GM18951 (cell line): ENCODE results near the gene NEUROD4.

Source experiments
- POLR2A ChIP-seq: IDR thresholded peaks from 4 replicates; pipeline ENCODE4 v1.6.1; 2011; ENCODE audit warnings: mild to moderate bottlenecking; ENCODE audit not compliant: insufficient read length, insufficient read depth; ENCODE audit errors: extremely low read depth
- in situ Hi-C: fragments of 300-500 bp; cut with MboI; formaldehyde crosslinking; loops from one replicate; pipeline ENCODE4 v1.12.0; 2022; ENCODE audit warnings: low sequenced_read_pairs, mixed read lengths, inconsistent platforms; ENCODE audit not compliant: unreplicated experiment

Gene NEUROD4

DNA sequence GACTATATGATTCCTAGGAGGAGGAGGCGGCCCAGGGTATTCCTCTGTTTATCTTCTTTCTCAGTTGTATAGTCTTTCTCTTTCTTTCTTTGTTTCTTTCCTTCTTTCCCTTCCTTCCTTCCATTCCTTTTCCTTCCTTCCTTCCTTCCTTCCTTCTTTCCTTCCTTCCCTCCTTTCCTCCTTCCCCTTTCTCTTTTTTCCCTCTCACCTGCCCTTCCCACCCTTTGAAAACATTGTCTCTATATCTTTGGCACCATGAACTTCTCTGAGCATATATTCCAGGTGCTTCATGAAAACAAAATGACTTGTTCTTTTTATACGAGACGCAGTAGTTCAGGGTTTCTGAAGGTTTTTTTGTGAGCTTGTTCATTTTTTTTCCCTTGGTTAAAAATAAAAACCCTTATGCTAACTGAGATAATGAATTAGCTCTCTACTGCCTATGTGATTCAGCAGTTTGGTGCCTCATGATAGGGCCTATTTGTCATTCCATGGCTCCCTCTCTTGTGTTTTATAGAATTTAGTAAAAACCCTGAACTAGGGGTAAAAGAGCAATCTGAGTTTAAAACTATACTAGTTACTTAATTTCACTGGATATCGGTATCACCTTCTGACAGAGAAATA is 32.1 kb upstream of the NEUROD4 start:
- in situ Hi-C loops = no loop called here
- TF ChIP-seq POLR2A = no peak

- in situ Hi-C loops = no loop called here
- no peak for TF ChIP-seq POLR2A
Measured at GRCh38 chr12:54988402-54989054, 31.2 kb upstream of the NEUROD4 start.

GRCh38 chr12:54989829-54990228 is 29.9 kb upstream of the NEUROD4 start:
- no peak for TF ChIP-seq POLR2A
- in situ Hi-C loops = loop anchor here (5.0 kb wide), 1 partner anchor 82 kb away; no protein-coding TSS in a partner anchor

DNA sequence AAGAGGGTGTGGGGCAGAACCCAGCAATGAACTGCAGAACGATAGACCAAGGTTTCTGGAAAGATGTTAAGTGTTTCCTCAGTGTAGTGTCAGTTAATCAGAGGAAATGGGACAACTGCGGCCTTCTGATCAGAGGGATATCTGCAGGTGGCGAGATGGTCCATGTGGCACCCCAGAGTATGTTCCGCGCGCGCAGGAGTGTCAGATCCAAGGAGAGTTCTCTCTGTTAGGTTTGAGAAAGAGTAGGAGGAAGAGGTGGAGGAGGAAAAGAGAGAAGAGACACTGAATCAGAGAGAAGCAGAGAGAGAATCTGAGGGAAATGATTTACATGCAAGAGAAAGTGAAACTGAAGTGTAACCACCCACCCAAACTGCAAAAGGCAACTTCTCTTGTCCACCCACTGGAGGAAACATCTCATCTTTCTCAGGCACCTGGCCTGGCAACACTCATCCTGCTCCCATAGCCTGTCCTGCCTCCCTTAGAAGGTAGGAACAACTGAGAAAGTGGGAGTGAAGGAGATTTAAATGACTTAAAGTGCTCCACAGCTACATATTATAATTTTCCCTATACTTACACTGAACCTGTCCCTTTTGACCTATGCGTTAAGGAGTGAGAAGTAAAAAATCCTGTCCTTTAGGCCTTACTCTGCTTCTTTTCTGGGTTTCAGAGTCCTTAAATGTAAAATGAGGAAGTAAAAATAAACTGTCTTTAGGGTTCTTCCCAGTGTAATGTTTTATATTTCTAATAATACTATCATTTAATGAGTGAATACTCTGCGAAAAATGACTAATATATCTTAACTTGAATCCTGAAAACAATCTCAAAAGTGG is 28.4 kb upstream of the NEUROD4 start:
- peak; percentile 28 for TF ChIP-seq POLR2A
- in situ Hi-C loops = loop anchor here (5.0 kb wide), 1 partner anchor 81 kb away; no protein-coding TSS in a partner anchor

DNA sequence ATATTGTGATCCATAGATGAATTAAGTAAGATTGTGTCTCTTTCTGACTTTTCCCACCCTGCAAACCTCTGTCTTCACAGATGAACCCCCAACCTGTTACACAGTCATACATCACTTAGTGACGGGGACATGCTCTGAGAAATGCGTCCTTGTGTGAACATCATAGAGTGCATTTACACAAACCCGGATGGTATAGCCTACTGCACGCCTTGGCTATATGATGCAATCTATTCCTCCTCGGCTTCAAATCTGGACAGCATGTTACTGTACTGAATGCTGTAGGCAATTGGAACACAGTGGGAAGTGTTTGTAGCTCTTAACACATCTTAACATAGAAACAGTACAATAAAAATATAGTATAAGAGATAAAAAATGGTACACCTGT is 27.8 kb upstream of the NEUROD4 start:
- no peak for TF ChIP-seq POLR2A
- in situ Hi-C loops = loop anchor here (5.0 kb wide), 1 partner anchor 80 kb away; no protein-coding TSS in a partner anchor

DNA sequence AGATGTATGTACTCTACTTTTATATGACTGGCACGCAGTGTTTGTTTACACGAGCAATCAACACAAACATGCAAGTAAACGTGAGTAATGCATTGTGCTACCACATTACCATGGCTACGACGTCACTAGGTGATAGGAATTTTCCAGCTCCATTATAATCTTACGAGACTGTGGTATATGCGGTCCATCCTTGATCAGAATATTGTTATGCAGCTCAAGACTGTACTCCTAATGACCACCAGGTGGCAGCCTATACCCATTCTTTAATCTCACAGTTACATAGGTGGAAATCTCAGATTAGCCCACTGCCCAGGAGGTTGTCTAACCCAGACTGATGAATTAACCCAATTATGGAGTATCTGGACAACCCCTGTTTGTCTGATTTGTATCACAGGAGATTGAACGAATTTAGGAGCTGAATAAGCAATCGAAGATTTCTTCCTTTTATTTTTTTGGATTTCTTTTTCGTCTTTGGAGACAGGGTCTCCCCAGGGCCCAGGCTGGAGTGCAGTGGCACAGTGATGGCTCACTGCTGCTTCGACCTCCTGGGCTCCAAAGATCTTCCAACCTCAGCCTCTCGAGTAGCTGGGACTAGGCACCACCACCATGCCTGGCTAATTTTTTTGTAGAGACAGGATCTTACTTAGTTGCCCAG is 26.5 kb upstream of the NEUROD4 start:
- in situ Hi-C loops = loop anchor here (5.0 kb wide), 1 partner anchor 79 kb away; no protein-coding TSS in a partner anchor
- TF ChIP-seq POLR2A = no peak

DNA sequence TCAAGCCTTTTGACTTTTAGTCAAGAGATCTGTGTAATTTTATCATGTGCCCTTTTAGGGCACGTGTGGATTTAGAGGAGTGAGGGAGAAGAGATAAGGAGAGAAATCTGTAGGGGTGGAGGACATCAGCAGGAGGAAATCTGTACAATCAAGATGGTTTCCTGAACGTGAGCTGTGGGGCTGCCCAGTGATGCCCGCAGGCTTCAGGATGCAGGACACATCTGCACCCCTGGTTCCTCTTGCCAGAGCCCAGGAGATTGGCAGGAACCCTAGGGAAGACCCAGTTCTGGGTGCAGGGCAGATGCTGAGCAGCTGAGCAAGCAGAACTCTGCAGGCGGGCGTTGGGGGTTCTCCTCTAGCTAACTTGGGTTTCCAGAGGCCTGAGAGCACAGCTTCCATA is 23.6 kb upstream of the NEUROD4 start:
- no peak for TF ChIP-seq POLR2A
- in situ Hi-C loops = no loop called here

- no peak for TF ChIP-seq POLR2A
- in situ Hi-C loops = no loop called here
Measured at GRCh38 chr12:54997929-54998522, 21.7 kb upstream of the NEUROD4 start.

GRCh38 chr12:54998958-54999510 is 20.7 kb upstream of the NEUROD4 start:
- in situ Hi-C loops = no loop called here
- TF ChIP-seq POLR2A = no peak

DNA sequence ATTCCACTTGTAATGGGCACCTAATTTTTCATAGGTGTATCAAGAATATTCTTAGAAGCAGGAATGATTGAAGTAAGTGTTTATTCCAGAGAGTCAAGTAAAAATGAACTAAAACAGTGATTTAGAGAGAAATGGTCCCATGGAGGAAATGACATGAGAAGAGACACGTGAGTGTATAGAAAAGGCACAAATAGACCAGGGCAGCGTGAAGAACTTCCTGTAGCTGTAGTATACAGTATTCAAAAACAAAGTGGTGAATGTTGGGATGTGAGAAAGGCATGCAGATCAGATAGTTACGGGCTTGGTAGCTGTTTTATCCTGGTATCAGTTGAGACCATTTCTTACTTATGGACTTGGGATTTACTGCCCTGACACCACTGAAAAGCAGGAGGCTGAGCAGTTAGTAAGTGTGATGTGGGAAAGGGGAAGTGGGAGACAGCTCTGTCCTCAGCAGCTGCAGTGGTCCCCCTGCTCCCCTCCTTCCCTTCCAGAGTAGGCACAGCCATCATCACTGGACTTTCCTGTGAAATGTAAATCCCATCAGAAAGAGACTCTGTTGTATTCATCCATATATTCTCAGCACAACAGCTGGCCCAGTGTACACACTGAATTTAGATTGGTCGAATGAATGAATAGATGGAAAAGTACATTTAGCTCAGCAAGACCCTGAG is 18.4 kb upstream of the NEUROD4 start:
- in situ Hi-C loops = no loop called here
- no peak for TF ChIP-seq POLR2A

DNA sequence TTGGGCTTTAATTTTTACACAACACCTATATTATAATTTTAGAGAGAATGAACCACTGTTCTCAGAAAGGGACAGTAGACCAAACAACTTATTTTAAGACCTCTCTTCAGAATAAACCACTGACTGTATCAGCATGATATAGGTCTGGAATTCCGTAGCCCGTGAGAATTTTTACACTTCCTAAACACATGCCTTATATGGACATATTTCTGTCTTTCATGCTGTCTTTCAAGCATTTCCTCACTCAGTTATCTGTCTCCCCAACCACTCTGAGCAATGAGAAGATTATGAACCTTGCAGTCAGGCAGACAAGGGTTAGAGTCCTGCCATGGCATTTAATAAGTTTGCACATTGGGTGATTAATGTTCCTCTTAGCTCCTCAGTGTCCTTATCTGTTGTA is 17.4 kb upstream of the NEUROD4 start:
- no peak for TF ChIP-seq POLR2A
- in situ Hi-C loops = no loop called here

DNA sequence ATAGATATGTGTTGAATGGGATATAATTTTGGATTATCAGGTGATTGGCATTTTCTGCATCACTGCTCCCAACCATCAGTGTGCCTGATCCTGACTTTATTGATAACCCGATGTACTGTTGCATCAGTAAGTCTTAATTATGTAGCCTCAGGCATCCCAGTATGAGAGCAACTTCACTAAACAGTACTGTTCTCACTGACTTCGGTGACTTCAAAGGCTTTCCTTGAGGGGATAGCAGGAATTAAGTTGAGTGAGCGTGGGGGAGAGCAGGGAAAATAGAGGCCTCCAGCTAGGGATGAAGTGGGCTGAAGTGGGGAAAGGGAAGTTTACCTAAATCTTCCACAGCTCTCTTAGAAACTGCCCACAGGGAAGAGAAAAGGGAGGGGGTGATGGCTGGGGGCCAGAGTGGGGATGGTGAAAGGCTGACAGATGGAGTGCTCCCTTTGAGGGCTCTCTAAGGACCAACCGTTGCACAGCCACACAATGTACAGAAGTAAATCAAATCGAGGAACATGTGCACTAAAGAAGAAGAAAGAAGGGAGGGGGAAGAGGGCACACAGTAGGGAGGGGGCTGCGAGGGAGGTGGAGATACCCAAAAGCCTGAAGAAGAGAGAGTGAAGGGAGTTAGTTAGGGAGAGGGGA is 10.7 kb upstream of the NEUROD4 start:
- in situ Hi-C loops = no loop called here
- TF ChIP-seq POLR2A = no peak

GRCh38 chr12:55017416-55017925 is 2.3 kb upstream of the NEUROD4 start:
- no peak for TF ChIP-seq POLR2A
- in situ Hi-C loops = no loop called here
